Astrocyte of the cerebellum (primary cell): ENCODE results near the gene SCYGR7.

Source experiments
- DNase-seq: peaks from one replicate; pipeline ENCODE4 v3.0.0-alpha.2; 2011; ENCODE audit warnings: low read depth
- H3K4me3 ChIP-seq: 2 replicates; pipeline ENCODE4 v1.5.1; 2011; ENCODE audit warnings: mild to moderate bottlenecking, low read depth, low read length, moderate library complexity
- in situ Hi-C: cut with HindIII; loops from 2 replicates; pipeline ENCODE4 v1.10.0; 2017; ENCODE audit warnings: low sequenced_read_pairs
- TF ChIP-seq, protein P1 (sequence below): IDR thresholded peaks from 2 replicates; pipeline ENCODE4 v1.5.1; 2012; ENCODE audit warnings: low read length, low read depth, moderate library complexity, mild to moderate bottlenecking; ENCODE audit errors: missing control alignments

Gene SCYGR7

GRCh38 chr2:227703961-227704360, 24.2 kb upstream of the SCYGR7 start:
- H3K4me3 ChIP-seq: no peak overlapping the region
- in situ Hi-C loops: no loop called here
- DNase-seq: no peak
- TF ChIP-seq, protein P1, sequence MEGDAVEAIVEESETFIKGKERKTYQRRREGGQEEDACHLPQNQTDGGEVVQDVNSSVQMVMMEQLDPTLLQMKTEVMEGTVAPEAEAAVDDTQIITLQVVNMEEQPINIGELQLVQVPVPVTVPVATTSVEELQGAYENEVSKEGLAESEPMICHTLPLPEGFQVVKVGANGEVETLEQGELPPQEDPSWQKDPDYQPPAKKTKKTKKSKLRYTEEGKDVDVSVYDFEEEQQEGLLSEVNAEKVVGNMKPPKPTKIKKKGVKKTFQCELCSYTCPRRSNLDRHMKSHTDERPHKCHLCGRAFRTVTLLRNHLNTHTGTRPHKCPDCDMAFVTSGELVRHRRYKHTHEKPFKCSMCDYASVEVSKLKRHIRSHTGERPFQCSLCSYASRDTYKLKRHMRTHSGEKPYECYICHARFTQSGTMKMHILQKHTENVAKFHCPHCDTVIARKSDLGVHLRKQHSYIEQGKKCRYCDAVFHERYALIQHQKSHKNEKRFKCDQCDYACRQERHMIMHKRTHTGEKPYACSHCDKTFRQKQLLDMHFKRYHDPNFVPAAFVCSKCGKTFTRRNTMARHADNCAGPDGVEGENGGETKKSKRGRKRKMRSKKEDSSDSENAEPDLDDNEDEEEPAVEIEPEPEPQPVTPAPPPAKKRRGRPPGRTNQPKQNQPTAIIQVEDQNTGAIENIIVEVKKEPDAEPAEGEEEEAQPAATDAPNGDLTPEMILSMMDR: no peak

DNA sequence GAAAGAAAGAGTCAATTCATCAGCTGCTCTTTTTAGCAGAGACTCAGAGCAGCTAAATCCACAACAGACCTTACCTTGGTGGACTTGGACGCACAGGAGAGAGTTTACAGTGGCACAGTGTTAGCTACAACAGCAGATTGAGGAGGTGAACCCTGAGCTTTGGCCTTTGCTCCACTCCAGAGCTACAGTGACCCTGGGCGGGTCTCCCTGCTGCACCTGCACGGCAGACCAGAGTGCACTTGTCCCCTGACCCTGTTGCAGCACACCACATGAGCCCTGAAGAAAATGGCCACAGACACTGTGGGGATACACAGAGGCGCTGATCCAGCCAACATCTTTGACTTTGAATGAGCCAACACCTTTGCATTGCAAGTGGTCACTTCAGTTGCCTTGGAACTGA, 21.3 kb upstream of the SCYGR7 start:
- DNase-seq: no peak
- TF ChIP-seq, protein P1: no peak
- no peak overlapping the region for H3K4me3 ChIP-seq
- in situ Hi-C loops: no loop called here

DNA sequence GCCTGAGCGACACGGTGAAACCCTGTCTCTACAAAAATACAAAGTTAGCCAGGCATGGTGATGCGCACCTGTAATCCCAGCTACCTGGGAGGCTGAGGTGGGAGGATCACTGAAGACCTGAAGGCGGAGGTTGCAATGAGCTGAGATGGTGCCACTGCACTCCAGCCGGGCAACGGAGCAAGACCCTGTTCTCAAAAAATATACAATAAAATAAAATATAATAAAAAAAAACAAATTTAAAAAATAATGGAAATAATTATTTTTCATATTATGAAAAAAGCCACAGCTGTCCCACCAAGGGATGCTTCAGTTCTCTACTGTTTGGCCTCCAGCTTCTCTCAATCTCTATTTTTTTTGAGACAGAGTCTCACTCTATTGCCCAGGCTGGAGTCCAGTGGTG, 20.7 kb upstream of the SCYGR7 start:
- no peak overlapping the region for H3K4me3 ChIP-seq
- in situ Hi-C loops: no loop called here
- no peak for DNase-seq
- TF ChIP-seq, protein P1: no peak

DNA sequence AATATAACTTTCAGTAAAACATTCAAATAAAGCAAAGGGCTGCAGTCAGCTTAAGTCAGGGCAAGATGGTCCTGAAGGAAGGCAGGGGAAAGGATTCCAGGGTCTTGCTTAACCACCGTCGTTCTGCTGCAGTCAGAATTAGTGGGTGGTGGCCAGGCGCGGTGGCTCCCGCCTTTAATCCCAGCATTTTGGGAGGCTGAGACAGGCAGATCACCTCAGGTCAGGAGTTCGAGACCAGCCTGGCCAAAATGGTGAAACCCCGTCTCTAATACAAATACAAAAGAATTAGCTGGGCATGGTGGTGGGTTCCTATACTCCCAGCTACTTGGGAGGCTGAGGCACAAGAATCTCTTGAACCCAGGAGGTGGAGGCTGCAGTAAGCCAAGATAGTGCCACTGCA, 17.1 kb upstream of the SCYGR7 start:
- in situ Hi-C loops: no loop called here
- H3K4me3 ChIP-seq: no peak overlapping the region
- DNase-seq: no peak
- TF ChIP-seq, protein P1: no peak

DNA sequence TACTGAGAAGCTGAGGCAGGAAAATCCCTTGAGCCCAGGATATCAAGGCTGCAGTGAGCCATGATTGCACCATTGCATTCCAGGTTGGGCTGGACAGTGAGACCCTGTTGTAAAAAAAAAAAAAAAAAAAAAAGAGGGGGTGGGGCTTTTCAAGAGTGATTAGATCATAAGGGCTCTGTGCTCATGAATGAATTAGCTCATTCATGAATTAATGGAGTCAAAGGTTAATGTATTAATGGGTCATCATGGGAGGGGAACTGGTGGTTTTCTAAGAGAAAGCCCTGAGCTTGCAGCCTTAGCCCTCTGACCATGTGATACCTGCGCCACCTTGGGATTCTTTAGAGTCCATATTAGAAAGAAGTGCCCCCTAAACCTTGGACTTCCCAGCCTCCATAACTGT, 14.8 kb upstream of the SCYGR7 start:
- H3K4me3 ChIP-seq: no peak overlapping the region
- in situ Hi-C loops: no loop called here
- no peak for DNase-seq
- TF ChIP-seq, protein P1: no peak

GRCh38 chr2:227716501-227716900, 11.6 kb upstream of the SCYGR7 start:
- in situ Hi-C loops: no loop called here
- TF ChIP-seq, protein P1: no peak
- DNase-seq: no peak
- no peak overlapping the region for H3K4me3 ChIP-seq
